Germinal center (tissue), 1 donor: ENCODE data around the gene COX18.

Experiments used
- DNase-seq: peaks from one replicate; pipeline ENCODE4 v3.0.0; 2012; ENCODE audit warnings: mixed read lengths, low spot score

COX18 gene

DNA sequence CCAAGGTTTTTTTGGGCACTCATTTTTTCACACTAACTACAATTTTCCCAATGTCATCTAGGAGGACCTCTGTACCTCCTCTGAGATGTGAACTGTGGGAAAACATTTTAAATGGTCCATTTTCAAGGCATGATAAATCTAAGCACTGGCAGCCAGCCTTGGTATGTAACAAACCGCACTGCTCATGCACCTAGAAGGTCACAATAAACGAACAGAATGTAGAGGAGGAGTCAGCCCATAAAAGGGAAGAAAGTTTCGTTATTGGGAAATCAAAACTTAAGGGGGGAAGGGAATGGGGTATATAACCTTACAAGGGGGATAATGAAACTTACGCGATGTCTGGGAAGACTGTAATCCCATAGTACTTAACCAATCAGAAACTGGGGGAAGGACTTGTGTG lies 16.4 kb downstream of the COX18 start:
- no peak for DNase-seq

- DNase-seq: no peak
Measured at GRCh38 chr4:73051625-73052024, 17.9 kb downstream of the COX18 start.

GRCh38 chr4:73045879-73046278 lies 23.6 kb downstream of the COX18 start:
- no peak for DNase-seq

DNA sequence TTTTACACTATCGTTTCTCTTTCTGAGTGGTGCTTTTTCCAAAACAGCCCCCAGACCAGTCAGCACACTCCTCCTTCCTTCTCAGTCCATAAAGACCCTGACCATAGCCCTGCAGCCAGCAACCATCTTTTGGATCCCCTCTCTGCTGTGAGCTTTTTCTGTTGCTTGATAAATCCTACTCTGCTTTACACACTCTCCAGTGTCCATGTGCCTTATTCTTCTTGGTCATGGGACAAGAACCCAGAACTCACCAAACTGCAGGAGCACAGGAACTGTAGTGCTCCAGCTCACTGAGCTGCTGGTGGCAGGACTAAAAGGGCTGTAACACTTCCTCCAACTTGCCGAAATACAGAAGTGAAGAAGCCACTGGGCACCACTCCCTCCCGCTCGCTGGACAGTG lies 32.5 kb downstream of the COX18 start:
- DNase-seq: no peak

GRCh38 chr4:73036123-73036522 lies 33.4 kb downstream of the COX18 start:
- no peak for DNase-seq

DNA sequence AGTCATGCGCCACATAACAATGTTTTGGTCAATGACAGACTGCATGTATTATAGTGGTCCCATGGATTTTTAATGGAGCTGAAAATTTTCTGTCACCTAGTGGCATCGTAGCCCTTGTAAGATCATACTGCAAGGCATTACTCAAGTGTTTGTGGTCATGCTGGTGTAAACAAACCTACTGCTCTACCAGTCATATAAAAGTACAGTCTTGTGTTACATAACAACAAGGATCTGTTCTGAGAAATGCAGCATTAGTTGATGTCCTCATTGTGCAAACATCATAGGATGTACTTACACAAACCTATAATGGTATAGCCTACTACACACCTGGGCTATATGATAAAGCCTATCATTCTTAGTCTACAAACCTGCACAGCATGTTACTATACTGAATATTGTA lies 34.6 kb downstream of the COX18 start:
- no peak for DNase-seq

GRCh38 chr4:73028621-73029020 lies 40.9 kb downstream of the COX18 start:
- DNase-seq: no peak

DNA sequence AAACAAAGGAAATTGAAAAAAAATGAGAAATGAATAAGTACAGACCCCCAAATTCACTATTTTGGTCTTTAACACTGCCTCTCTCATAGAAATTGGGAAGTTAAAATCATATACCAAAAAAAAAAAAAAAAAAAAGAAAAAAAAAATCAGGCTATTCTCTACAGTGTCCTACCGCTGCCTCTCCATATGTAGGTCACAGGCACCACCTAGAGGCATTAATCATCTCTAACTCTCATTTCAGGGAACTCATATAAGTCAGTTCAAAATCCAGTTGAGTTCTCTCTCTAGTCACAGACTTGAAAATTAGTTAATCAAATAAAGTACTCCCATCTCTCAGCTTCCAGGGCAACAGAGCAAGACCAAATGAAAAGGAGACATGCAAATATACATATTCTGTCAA lies 47.9 kb downstream of the COX18 start:
- DNase-seq: peak; percentile 18

GRCh38 chr4:73019462-73020047 lies 50.0 kb downstream of the COX18 start:
- DNase-seq: peak; percentile 33

- no peak for DNase-seq
Measured at GRCh38 chr4:73018595-73018994, 50.9 kb downstream of the COX18 start.

- DNase-seq: no peak
Measured at GRCh38 chr4:73013310-73013709, 56.2 kb downstream of the COX18 start.

GRCh38 chr4:73012673-73013072 lies 56.8 kb downstream of the COX18 start:
- no peak for DNase-seq

- no peak for DNase-seq
Measured at GRCh38 chr4:73011629-73011985, 57.9 kb downstream of the COX18 start.

DNA sequence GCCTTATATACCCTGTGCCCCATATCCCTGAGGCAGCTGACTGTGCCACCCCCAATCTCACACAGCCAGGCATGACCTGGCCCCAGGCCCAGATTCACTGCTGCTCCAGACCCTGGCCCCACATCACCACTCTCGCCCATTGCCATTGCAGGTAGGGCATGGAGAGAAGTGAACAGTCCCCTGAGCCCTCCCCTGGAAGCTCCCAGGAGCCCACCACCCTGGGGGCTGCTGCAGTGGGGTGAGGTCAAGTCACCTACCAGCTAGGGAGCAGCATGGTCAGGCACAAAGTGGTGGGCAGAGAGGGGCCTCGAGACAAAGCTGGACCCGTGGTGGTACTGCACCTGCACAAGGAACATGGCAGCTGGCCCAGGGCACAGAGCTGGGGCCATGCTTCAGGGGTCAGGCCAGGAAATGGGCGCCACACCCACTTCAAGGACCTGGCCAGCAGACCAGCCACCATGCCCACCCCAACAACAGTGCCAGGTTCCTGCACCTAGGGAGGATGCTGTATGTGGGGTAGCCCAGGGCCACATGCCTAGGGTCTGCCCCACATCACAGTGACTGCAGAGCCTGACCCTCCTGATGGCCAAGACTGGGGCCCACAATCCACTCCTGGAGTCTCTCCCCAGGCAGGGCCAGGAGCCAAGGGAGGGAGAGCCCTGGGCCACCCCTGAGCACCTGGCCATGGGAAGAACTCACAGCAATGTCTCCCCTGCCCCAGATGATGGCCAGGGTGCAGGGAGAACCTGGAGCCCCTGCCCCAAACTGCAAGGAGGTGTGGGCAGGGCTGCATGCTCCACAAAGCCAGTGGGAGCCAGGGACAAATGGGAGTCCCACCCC lies 58.5 kb downstream of the COX18 start:
- DNase-seq: no peak

DNA sequence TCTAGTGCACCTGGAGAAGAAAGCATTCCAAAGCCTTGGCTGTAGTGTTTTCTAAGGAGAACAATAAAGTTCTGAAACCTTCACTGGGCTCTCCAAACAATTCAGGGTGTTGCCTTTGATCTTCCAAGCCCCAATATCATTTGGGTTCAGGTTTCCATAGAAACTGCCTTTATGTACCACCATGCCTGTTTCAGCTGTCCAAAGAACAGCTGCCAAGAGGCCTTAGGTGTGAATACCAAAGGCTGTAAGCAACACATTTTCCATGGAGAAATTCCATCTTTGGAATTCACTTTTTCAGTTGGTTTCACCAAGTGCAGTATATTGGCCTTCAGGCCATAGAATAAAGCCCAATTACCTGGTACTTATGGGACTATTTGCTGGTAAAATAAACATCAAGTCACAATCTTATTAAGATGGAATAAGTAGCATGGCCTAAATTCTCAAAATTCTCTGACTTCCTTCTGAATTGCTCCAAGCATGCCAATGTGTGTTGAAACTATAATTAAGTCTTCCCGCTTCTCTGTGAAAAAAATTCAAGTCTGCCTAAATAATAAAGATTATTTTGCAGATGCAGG lies 61.9 kb downstream of the COX18 start:
- no peak for DNase-seq

DNA sequence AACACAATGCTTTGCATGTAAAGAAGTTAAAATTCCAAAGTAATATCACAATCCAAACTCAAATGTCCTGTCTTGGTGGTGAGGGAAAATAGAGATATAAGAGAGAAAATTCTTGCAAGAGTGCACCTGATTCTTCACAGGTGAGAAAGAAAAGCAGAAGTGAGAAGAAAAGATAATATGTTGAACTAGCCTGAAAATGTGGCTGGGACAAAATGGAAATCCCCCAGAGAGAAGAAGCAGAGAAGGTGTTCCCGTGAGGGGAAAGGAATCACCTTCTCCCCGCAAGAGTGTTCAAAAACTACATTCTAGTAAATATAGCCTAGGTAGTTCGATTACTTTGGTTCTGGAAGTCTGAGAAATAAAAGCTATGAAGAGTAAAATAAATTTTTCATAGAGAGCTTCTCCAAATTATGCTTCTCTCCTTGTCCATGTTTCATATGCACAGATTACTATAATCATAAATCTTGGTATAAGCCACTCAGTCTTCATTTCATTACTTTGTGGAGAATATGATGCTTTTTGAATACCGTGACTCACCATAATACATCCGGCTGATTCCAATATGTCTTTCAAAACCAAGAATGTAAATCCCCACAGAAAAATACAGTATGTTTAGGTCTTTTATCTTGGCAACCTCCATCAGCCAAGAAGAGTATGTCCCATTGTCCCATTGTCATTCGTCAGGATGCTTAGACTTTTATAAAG lies 63.1 kb downstream of the COX18 start:
- no peak for DNase-seq

DNA sequence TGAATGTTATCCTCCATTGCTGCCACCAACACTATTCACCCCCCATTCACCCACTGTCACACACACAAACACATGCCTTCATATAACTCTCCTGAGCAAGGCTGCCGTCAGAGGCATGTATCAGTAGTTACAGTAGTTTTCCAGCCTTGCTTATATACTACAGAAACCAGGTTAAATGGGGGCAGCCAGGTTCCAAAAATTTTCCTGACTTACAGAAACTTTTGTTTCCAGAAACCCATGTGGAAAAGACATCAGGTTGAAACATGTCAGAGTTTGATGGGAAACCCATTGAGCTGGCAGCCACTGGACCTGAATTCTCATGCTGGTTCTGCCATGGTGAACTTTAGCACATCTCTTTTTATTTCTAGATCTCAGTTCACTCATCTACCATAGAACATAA lies 64.0 kb downstream of the COX18 start:
- DNase-seq: no peak
